Kidney capillary endothelial cell (primary cell): Measurements from ENCODE around the gene ITPA.
"Not testable (repeated sequence)": the region's sequence is repeated elsewhere in the genome, so short reads cannot be mapped to it uniquely, and the experiment has no call there.

Experiments used
- DNase-seq: peaks from one replicate; pipeline ENCODE4 v3.0.0-alpha.2; 2018; ENCODE audit warnings: low spot score

Gene ITPA

GRCh38 chr20:3202965-3203314 is 6.4 kb upstream of the ITPA start:
- DNase-seq = no peak

GRCh38 chr20:3203315-3204123 is 5.8 kb upstream of the ITPA start:
- DNase-seq = no peak

GRCh38 chr20:3204124-3204794 is 5.0 kb upstream of the ITPA start, which contains the start of gene DDRGK1:
TSS of gene DDRGK1 (minus strand) at chr20:3204682. CDS start at chr20:3204627, 55 bp downstream.
- DNase-seq = peak; percentile 79

DNA sequence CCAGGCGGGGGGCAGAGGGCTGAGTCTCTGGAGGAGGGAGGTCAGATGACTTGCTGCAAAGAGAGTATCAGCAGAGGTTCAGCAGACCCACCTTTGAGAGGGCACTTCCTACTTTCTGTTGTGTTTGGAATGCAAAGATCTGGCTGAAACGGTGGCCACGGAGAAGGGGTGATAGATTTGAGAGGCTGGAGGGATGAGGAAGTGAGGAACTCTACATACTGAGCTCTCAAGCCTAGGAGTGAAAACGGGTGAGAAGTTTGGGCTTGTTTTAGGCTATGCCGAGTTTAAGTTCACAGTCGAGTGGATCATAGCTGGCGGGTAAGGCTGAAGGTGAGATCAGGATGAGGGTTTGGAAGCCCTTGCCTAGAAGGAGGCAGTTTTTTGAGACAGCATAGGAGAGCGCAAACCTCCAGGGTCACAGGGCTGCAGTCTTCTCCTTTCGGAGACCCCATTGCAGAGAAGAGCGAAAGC is 477 bp upstream of the ITPA start:
- peak; percentile 19 for DNase-seq

GRCh38 chr20:3209946-3210317 is 634 bp downstream of the ITPA start:
- DNase-seq = peak; percentile 16

GRCh38 chr20:3210346-3210745 is 1.0 kb downstream of the ITPA start:
- no peak for DNase-seq

GRCh38 chr20:3213226-3213625 is 3.9 kb downstream of the ITPA start:
- DNase-seq = no peak

GRCh38 chr20:3215359-3215917 is 6.1 kb downstream of the ITPA start:
- not testable (repeated sequence) for DNase-seq

GRCh38 chr20:3218307-3218988 is 9.2 kb downstream of the ITPA start:
- peak; percentile 42 for DNase-seq

DNA sequence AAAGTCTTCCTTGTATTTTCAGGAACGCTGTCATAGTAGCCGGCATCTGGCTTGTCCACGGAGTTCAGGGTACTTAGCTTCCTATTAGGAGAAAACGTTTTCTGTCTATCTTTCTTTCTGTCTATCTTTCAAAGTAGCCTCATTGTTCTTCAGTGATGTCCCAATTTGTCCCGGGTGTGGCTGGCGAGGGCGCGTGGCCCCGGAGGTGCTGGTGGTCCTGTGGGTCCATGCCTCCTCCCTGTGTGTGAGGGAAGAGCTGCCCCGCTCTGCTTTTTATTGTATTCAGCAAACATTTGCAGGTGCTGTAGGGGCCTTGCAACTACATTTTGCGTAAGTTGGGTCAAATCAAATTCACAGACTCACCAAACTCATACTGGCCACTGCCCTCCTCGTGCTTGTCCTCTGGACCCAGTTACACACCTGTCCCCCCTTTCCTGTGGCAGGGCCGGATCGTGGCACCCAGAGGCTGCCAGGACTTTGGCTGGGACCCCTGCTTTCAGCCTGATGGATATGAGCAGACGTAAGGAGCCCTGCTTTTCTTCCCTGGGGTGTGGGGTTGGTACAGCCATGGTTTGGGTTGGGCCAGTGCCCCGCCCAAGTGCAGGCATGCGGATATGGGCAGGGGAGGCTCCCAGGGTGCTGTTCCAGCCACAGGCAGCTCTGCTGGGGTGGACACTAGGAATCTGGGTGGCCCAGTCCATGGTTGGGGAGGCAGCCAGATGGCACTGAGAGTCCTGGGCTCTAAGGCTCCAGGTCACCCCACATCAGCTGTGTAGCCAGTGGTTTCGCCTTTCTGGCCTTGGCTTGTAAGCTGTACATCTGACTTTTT is 12.3 kb downstream of the ITPA start:
- DNase-seq = no peak

DNA sequence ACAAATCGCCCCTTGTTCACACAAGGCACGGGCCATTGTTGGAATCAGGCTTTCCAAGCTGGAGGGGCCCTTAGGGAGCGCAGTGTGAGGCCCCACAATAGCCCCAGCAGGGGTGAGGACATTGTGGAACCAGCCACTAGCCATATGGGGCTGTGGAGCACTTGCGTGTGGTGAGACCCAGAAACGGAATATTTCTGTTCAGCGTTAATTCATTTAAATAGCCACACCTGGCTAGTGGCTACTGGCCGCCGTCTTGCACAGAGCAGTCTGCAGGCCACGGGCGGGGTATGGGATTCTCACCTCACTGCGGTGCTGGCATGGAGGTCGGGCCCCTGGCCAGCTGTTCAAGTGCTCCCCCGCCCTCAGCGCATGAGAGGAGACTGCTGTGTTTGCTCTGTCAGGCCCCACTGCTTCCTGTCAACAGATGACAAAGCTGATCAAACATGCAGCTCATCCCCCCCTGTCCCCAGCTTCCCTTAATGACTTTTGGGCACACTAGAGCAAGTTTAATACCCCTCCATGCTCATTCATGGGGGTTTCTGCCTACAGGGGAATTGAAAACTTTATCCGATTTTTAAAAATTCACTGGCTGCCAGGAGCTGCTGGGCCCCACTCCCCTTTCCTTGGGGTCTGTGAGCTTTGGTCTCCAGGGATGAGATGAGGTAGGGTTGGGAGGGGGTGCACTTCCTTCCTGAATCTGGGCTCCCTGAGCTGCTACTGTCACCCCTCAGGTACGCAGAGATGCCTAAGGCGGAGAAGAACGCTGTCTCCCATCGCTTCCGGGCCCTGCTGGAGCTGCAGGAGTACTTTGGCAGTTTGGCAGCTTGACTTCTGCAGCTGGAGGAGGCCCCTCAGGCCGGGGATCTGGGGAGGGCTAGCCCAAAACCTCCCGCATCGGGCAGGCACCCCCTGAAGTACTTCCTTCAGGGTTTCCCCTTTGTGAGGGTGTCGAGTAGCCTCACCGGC is 13.6 kb downstream of the ITPA start:
- DNase-seq = peak; percentile 47

DNA sequence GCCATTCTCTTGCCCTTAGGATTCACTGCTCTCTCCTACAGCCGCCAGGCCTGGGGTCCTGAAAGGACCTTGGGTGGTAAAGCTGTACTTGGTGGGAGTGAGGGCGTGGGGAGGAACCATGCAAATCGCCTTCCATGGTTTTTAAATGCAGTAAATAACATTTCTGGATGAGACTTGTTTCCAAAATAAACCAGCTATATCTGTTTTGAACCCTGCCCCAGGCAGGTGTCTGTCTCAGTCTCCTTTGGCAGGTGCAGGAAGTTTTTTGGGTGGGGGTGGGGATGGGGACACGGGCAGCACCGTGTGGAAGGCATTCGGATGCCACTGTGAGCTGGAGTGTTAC is 14.3 kb downstream of the ITPA start:
- no peak for DNase-seq

DNA sequence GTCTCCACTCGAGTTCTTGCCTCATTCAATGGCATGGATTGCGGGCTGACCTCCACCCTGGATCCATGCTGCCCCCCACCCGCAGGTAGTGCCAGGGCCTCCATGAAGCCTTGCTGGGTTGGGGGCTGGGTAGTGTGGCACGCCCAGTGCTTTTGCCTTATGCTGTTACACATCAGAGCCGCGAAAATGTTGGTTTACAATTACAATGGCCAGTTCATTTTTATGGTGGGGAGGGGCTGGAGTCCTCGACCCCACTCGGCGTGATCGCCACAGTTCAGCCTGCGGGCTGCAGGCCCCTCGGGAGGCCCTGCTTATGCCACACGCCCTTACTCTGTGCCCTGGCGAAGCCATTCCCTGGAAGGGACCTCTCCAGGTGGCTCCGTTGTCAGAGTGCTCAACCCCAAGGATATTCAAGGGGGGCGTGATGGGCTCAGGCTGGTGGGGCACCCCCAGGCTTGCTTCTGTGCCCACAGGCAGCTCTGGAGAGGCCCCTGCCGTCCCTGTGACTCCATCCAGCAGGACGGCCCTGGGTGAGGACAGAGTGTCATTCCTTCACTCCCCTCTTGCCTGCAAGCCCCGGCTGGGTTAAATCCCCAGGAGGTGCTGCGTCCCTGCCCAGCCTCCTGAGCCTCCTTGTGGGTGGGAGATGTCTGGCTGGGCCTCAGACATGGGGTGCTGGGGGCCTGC is 14.8 kb downstream of the ITPA start:
- DNase-seq = no peak

- DNase-seq = no peak
Measured at GRCh38 chr20:3224681-3225421, 15.6 kb downstream of the ITPA start.

- DNase-seq = no peak
Measured at GRCh38 chr20:3226093-3226492, 16.8 kb downstream of the ITPA start.

DNA sequence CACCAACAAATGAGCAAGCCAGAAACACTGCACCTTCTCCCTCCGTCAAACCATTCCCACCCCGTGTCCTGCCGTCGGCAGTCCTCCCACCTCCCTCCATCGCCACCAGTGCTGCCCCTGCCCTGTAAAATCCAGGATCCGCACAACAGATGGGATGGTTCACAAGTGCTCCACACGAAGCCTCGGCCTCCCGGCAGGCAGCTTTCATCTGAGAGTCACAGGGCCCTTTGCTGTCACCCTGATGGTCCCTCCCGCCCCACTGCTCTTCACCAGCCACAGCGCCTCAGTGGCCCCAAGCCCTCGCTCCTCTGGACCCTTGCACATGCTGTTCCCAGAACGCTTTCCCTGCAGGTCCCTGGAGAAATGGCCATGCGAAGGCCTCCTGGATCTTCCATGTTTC is 17.6 kb downstream of the ITPA start:
- DNase-seq = no peak

GRCh38 chr20:3227506-3227905 is 18.2 kb downstream of the ITPA start:
- DNase-seq = no peak

DNA sequence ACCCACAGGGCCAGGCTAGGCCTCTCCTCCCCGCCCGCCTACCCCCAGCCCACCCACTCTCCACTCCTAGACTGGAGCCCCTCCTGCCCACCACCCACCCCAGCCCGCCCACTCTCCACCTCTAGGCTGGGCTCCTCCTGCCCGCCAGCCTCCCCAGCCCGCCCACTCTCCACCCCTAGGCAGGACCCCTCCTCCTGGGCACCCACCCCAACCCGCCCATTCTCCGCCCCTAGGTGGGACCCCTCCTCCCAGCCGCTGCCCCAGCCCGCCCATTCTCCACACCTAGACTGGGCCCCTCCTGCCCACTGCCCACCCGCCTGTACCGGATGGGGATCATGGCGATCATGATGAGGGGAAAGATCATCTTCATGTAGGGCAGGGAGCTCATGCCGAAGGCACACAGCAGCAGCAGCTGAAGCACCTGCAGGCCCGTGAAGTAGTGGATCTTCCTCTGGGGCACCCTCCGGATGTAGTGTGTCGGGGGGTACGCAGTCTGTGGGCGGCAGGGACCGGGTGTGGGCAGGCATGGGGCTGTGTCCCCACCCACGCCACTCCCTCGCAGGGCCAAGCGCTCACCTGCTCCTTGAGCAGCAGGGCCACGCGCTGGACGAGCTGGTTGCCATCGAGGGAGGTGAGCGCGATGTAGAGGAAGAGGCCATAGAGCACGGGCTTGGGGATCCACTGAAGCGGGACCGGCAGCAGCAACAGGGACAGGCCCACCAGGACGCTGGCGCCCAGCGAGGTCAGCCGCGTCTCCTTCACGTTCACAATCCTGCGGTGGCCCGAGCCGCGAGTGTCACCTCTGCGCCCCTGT is 18.8 kb downstream of the ITPA start:
- DNase-seq = no peak

GRCh38 chr20:3228750-3229032 is 19.4 kb downstream of the ITPA start:
- DNase-seq = no peak
